Measurements from ENCODE around the gene USP15. TPM values are rescaled to one million over a fixed set of nuclear protein-coding genes. Genes with fewer than 3 reads are reported as not detected.
"Not testable (repeated sequence)": the region's sequence is repeated elsewhere in the genome, so short reads cannot be mapped to it uniquely, and the experiment has no call there.

The USP15 gene
- total RNA-seq, 5 donors from 2014 or later (not counting 1 experiment from before 2014, with no cell fraction given): 137 to 256 (median 138) TPM

GRCh38 chr12:62361048-62361447 lies 100.8 kb downstream of the USP15 start:
- Mint-ChIP-seq H3K27me3 (no peaks in the 10 kb centered on the region), H3K4me1 (peaks cover 33 to 52% (median 37%) of the 10 kb centered on the region in 3 donors), H3K9me3 (peaks cover 0 to 8% (median 7%) of the 10 kb centered on the region in 3 donors), H3K36me3 (peaks cover 45% of the 10 kb centered on the region), H3K4me3 (no peak overlapping the region), H3K27ac (no peak overlapping the region)
- Histone ChIP-seq H3K27ac (ENCODE audit: low read length) (no peak overlapping the region), H3K4me3 (ENCODE audit: control insufficient read depth in 1 of 2, extremely low read depth in 1 of 2, low read length in 1 of 2) (no peak overlapping the region), H3K4me1 (ENCODE audit: control insufficient read depth in 1 of 2, extremely low read depth in 1 of 2, insufficient read depth in 2 of 2, low read length in 2 of 2) (no peaks in the 10 kb centered on the region), H3K27me3 (replicated peaks in 1 of 2; ENCODE audit: control insufficient read depth in 2 of 2, extremely low read depth in 1 of 2, insufficient read depth in 2 of 2, low read length in 1 of 2) (no peaks in the 10 kb centered on the region), H3K36me3 (ENCODE audit: control insufficient read depth in 2 of 2, extremely low read depth in 1 of 2, insufficient read depth in 1 of 2, low read length in 1 of 2) (peaks cover 3 to 23% of the 10 kb centered on the region in 2 donors), H3K9me3 (no peaks in the 10 kb centered on the region)
- ChIA-PET POLR2A (no interaction called here), CTCF (no interaction called here)
- no peak for ATAC-seq (replicated peaks in 1 of 4)
- 100% methylated on average over 1 of the region's 2 CpGs for WGBS (ENCODE audit: insufficient coverage)
- no peak for DNase-seq

GRCh38 chr12:62363506-62363905 lies 103.3 kb downstream of the USP15 start:
- Mint-ChIP-seq H3K27ac (no peak overlapping the region), H3K36me3 (peaks cover 64% of the 10 kb centered on the region), H3K4me1 (peaks cover 54 to 69% (median 58%) of the 10 kb centered on the region in 3 donors), H3K4me3 (no peak overlapping the region), H3K9me3 (peaks cover 6 to 13% (median 8%) of the 10 kb centered on the region in 3 donors), H3K27me3 (no peaks in the 10 kb centered on the region)
- DNase-seq (no peak), ATAC-seq (replicated peaks in 1 of 4) (no peak)
- POLR2A ChIA-PET: interaction anchor here in 1 of 2 donors (0.7 kb wide), 1 partner anchor 223 kb away, joined by 3 read pairs; no protein-coding TSS in a partner anchor
- Histone ChIP-seq H3K27me3 (replicated peaks in 1 of 2; ENCODE audit: control insufficient read depth in 2 of 2, extremely low read depth in 1 of 2, insufficient read depth in 2 of 2, low read length in 1 of 2) (no peaks in the 10 kb centered on the region), H3K27ac (ENCODE audit: low read length) (no peak overlapping the region), H3K36me3 (ENCODE audit: control insufficient read depth in 2 of 2, extremely low read depth in 1 of 2, insufficient read depth in 1 of 2, low read length in 1 of 2) (peaks cover 3 to 8% of the 10 kb centered on the region in 2 donors), H3K4me3 (ENCODE audit: control insufficient read depth in 1 of 2, extremely low read depth in 1 of 2, low read length in 1 of 2) (no peak overlapping the region), H3K4me1 (ENCODE audit: control insufficient read depth in 1 of 2, extremely low read depth in 1 of 2, insufficient read depth in 2 of 2, low read length in 2 of 2) (no peaks in the 10 kb centered on the region), H3K9me3 (no peaks in the 10 kb centered on the region)
- CTCF ChIA-PET: no interaction called here
- WGBS (ENCODE audit: insufficient coverage): no CpG with 5 or more reads among the region's 4 CpGs

- H3K27me3 ChIP-seq (replicated peaks in 1 of 2; ENCODE audit: control insufficient read depth in 2 of 2, extremely low read depth in 1 of 2, insufficient read depth in 2 of 2, low read length in 1 of 2); H3K4me3 ChIP-seq (ENCODE audit: control insufficient read depth in 1 of 2, extremely low read depth in 1 of 2, low read length in 1 of 2); H3K27ac Mint-ChIP-seq; H3K36me3 ChIP-seq (ENCODE audit: control insufficient read depth in 2 of 2, extremely low read depth in 1 of 2, insufficient read depth in 1 of 2, low read length in 1 of 2); POLR2A ChIA-PET; CTCF ChIA-PET; H3K4me1 ChIP-seq (ENCODE audit: control insufficient read depth in 1 of 2, extremely low read depth in 1 of 2, insufficient read depth in 2 of 2, low read length in 2 of 2); H3K27me3 Mint-ChIP-seq; H3K27ac ChIP-seq (ENCODE audit: low read length); DNase-seq; ATAC-seq (replicated peaks in 1 of 4); H3K4me3 Mint-ChIP-seq; H3K9me3 ChIP-seq: not testable (repeated sequence)
- peaks cover 63 to 70% (median 66%) of the 10 kb centered on the region in 3 donors for H3K4me1 Mint-ChIP-seq
- no CpG with 5 or more reads among the region's 1 CpG for WGBS (ENCODE audit: insufficient coverage)
- H3K9me3 Mint-ChIP-seq: peaks cover 6 to 13% (median 8%) of the 10 kb centered on the region in 3 donors
- H3K36me3 Mint-ChIP-seq: peaks cover 73% of the 10 kb centered on the region
Measured at GRCh38 chr12:62364697-62365096, 104.5 kb downstream of the USP15 start.

DNA sequence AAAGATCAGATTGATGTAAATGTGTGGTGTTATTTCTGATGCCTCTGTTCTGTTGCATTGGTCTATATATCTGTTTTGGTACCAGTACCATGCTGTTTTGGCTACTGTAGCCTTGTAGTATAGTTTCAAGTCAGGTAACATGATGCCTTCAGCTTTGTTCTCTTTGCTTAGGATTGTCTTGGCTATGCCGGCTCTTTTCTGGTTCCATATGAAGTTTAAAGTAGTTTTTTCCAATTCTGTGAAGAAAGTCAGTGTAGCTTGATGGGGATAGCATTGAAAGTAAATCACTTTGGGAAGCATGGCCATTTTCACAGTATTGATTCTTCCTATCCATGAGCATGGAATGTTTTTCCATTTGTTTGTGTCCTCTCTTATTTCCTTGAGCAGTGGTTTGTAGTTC lies 105.6 kb downstream of the USP15 start:
- WGBS (ENCODE audit: insufficient coverage): no CpG with 5 or more reads among the region's 1 CpG
- ATAC-seq (replicated peaks in 1 of 4); H3K9me3 ChIP-seq; H3K27me3 Mint-ChIP-seq; DNase-seq; H3K4me3 Mint-ChIP-seq; CTCF ChIA-PET; H3K4me3 ChIP-seq (ENCODE audit: control insufficient read depth in 1 of 2, extremely low read depth in 1 of 2, low read length in 1 of 2); H3K4me1 ChIP-seq (ENCODE audit: control insufficient read depth in 1 of 2, extremely low read depth in 1 of 2, insufficient read depth in 2 of 2, low read length in 2 of 2); H3K27me3 ChIP-seq (replicated peaks in 1 of 2; ENCODE audit: control insufficient read depth in 2 of 2, extremely low read depth in 1 of 2, insufficient read depth in 2 of 2, low read length in 1 of 2); H3K27ac ChIP-seq (ENCODE audit: low read length); POLR2A ChIA-PET: not testable (repeated sequence)
- peaks cover 6 to 13% (median 8%) of the 10 kb centered on the region in 3 donors for H3K9me3 Mint-ChIP-seq
- peaks cover 72 to 78% (median 72%) of the 10 kb centered on the region in 3 donors for H3K4me1 Mint-ChIP-seq
- peaks cover 3 to 12% of the 10 kb centered on the region in 2 donors for H3K36me3 ChIP-seq (ENCODE audit: control insufficient read depth in 2 of 2, extremely low read depth in 1 of 2, insufficient read depth in 1 of 2, low read length in 1 of 2)
- H3K27ac Mint-ChIP-seq: peak overlapping the region in 1 of 2 donors; percentile 18
- H3K36me3 Mint-ChIP-seq: peaks cover 83% of the 10 kb centered on the region

- not testable (repeated sequence) for ATAC-seq (replicated peaks in 1 of 4); H3K27ac Mint-ChIP-seq; H3K4me1 ChIP-seq (ENCODE audit: control insufficient read depth in 1 of 2, extremely low read depth in 1 of 2, insufficient read depth in 2 of 2, low read length in 2 of 2); H3K27me3 ChIP-seq (replicated peaks in 1 of 2; ENCODE audit: control insufficient read depth in 2 of 2, extremely low read depth in 1 of 2, insufficient read depth in 2 of 2, low read length in 1 of 2); DNase-seq; H3K27me3 Mint-ChIP-seq; H3K4me3 ChIP-seq (ENCODE audit: control insufficient read depth in 1 of 2, extremely low read depth in 1 of 2, low read length in 1 of 2); H3K9me3 ChIP-seq; H3K27ac ChIP-seq (ENCODE audit: low read length)
- H3K36me3 Mint-ChIP-seq: peaks cover 73% of the 10 kb centered on the region
- peaks cover 6 to 13% (median 6%) of the 10 kb centered on the region in 3 donors for H3K9me3 Mint-ChIP-seq
- POLR2A ChIA-PET: interaction anchor here (0.7 to 0.8 kb wide), 2 partner anchors 44 to 88 kb away, joined by 4 to 5 read pairs; no protein-coding TSS in a partner anchor
- 100% methylated on average over 1 of the region's 3 CpGs for WGBS (ENCODE audit: insufficient coverage)
- H3K4me1 Mint-ChIP-seq: peaks cover 72 to 78% (median 77%) of the 10 kb centered on the region in 3 donors
- CTCF ChIA-PET: interaction anchor here (0.6 to 0.9 kb wide), 2 partner anchors 34 to 164 kb away, joined by 4 to 5 read pairs; no protein-coding TSS in a partner anchor
- peaks cover 3 to 12% of the 10 kb centered on the region in 2 donors for H3K36me3 ChIP-seq (ENCODE audit: control insufficient read depth in 2 of 2, extremely low read depth in 1 of 2, insufficient read depth in 1 of 2, low read length in 1 of 2)
- H3K4me3 Mint-ChIP-seq: peak overlapping the region in 1 of 3 donors; percentile 16
Measured at GRCh38 chr12:62368430-62369223, 108.4 kb downstream of the USP15 start.

DNA sequence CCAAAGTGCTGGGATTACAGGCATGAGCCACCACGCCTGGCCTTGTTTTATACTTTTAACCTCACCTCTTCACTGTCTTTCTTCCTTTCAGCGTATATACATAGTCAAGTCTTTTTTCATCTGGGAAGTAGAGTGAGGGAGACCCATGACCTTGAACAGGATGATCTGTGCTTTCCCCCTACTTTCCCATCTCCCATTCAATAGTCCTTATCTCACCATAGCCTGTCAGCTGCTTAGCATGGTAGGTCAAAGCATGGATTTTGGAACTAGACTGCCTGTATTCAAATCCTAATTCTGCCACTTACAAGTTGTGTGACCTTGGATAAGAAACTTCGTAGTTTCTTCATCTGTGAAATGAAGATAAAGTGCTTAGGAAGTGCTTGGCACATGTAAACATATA lies 110.0 kb downstream of the USP15 start:
- Histone ChIP-seq H3K4me1 (ENCODE audit: control insufficient read depth in 1 of 2, extremely low read depth in 1 of 2, insufficient read depth in 2 of 2, low read length in 2 of 2) (peaks cover 0 to 2% of the 10 kb centered on the region in 2 experiments), H3K27me3 (replicated peaks in 1 of 2; ENCODE audit: control insufficient read depth in 2 of 2, extremely low read depth in 1 of 2, insufficient read depth in 2 of 2, low read length in 1 of 2) (no peaks in the 10 kb centered on the region), H3K9me3 (no peaks in the 10 kb centered on the region), H3K36me3 (ENCODE audit: control insufficient read depth in 2 of 2, extremely low read depth in 1 of 2, insufficient read depth in 1 of 2, low read length in 1 of 2) (peaks cover 4 to 12% of the 10 kb centered on the region in 2 donors), H3K4me3 (ENCODE audit: control insufficient read depth in 1 of 2, extremely low read depth in 1 of 2, low read length in 1 of 2) (no peak overlapping the region), H3K27ac (ENCODE audit: low read length) (no peak overlapping the region)
- peaks cover 72 to 77% (median 76%) of the 10 kb centered on the region in 3 donors for H3K4me1 Mint-ChIP-seq
- CTCF ChIA-PET: no interaction called here
- H3K9me3 Mint-ChIP-seq: peaks cover 0 to 6% (median 6%) of the 10 kb centered on the region in 3 donors
- H3K36me3 Mint-ChIP-seq: peaks cover 62% of the 10 kb centered on the region
- no peak overlapping the region for H3K4me3 Mint-ChIP-seq
- ATAC-seq (replicated peaks in 1 of 4) (no peak), DNase-seq (no peak)
- POLR2A ChIA-PET: no interaction called here
- no peaks in the 10 kb centered on the region for H3K27me3 Mint-ChIP-seq
- no CpG with 5 or more reads among the region's 3 CpGs for WGBS (ENCODE audit: insufficient coverage)
- H3K27ac Mint-ChIP-seq: no peak overlapping the region
